HG03064 (cell line): ENCODE data around the gene ERP27.

ENCODE experiments used
- ATAC-seq: cut with Tn5 transposase; IDR thresholded peaks from one replicate; pipeline ENCODE4 v1.9.1; 2021; ENCODE audit warnings: low read depth; ENCODE audit not compliant: unreplicated experiment

The ERP27 gene

GRCh38 chr12:14942196-14942931 lies 4.0 kb upstream of the ERP27 start:
- ATAC-seq = no peak

DNA sequence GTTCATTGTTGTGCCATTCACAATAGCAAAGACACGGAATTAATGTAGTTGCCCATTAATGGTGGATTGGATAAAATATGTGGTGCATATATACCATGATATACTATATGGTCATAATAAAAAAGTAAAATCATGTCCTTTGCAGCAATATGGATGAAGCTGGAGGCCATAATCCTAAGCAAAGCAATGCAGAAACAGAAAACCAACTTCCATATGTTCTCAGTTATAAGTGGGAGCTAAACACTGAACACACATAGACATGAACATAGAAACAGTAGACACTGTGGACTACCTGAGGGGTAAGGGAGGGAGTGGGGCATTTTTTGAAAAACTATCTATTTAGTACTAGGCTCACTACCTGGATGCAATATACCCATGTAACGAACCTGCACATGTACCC lies 3.0 kb upstream of the ERP27 start:
- no peak for ATAC-seq

GRCh38 chr12:14937689-14938088 lies 648 bp downstream of the ERP27 start:
- no peak for ATAC-seq

- ATAC-seq = no peak
Observed at GRCh38 chr12:14937014-14937413, 1.3 kb downstream of the ERP27 start.

- ATAC-seq = no peak
Observed at GRCh38 chr12:14936224-14936861, 2.0 kb downstream of the ERP27 start.

- ATAC-seq = no peak
Observed at GRCh38 chr12:14935031-14935430, 3.3 kb downstream of the ERP27 start.

DNA sequence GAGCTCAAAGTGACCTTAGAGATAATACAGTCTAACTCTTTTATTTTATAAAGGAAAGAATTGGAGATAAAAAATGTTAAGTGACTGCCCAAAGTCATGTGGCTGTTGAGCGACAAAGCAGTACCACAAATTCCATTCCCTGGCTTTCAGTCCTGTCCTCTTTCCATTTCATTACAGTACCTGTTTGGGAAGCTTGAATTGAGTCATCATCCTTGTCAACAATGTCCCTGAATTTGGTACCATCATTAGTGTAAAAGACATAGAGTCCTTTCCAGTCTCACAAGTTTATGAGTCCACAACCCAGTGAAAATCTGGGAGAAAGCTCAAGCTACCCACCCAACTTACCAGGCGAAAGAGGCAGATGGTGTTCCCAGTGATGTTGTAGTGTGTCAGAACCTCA lies 3.8 kb downstream of the ERP27 start:
- no peak for ATAC-seq

GRCh38 chr12:14931791-14932560 lies 6.4 kb downstream of the ERP27 start:
- ATAC-seq = no peak

DNA sequence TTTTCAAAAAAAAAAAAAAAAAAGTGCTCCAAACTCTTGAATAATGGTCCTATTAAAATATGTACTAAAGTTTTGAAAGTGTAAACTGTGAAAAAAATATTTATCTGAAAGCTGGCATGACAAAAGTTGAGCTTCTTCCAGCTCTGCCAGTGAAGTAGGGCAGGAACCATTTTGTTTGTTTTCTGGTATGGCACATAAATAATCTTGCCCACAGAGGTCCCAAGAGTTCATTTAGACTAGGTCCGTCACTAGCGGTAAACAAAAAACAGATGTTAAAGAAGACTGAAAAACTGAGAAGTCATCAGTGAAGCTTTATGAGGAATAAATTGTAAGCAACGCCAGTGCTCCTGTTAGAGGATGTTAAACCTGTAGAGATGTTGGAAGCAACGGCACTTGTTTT lies 7.0 kb downstream of the ERP27 start:
- ATAC-seq = no peak

- no peak for ATAC-seq
Observed at GRCh38 chr12:14930299-14930698, 8.0 kb downstream of the ERP27 start.

- no peak for ATAC-seq
Observed at GRCh38 chr12:14928931-14929330, 9.4 kb downstream of the ERP27 start.

- no peak for ATAC-seq
Observed at GRCh38 chr12:14927267-14927666, 11.1 kb downstream of the ERP27 start.

DNA sequence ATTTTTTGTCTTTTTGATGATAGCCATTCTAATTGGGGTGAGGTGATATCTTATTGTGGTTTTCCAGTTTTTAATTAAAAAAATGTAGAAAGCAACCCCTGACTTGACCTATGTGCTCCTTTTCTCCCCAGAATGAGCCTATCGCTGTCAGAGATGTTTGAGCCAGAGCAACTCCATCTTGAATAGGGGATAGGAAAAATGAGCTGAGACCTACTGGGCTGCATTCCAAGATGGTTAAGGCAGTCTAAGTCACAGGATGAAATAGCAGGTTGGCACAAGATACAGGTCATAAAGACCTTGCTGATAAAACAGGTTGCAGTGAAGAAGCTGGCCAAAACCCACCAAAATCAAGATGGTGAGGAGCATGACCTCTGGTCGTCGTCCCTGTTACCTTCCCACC lies 13.8 kb downstream of the ERP27 start:
- no peak for ATAC-seq

DNA sequence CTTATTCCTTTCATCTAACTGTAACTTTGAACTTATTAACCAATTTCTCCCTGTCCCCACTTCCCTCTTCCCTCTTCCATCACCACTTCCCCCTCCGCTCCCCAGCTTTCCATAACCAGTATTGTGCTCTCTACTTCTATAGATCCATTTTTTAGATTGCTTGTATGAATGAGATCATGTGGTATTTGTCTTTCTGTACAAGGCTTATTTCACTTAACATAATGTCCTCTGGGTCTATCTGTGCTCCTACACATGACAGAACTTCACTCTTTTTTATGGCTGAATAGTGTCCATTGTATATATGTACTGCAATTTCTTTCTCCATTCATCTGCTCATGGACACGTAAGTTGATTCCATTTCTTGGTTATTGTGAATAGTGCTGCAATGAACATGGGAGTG lies 14.4 kb downstream of the ERP27 start:
- ATAC-seq = no peak

DNA sequence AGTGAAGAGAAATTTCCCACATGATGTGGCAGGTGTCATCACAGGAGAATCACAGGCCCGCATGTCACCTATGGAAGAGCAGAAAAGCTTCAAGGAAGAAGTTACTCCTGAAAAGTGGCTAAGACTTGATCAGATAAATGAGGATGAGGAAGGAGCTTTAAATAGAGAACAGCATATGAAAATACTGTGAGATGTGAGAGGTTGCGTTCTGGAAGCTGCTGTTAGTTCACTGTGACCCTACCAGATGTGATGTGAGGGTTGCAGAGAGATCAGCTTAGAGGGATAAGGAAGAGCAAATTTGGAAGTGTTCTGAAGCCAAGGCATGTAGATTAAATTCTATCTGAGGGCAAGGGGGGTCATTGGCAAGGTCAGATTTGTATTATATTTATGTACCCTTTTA lies 17.1 kb downstream of the ERP27 start:
- ATAC-seq = no peak

DNA sequence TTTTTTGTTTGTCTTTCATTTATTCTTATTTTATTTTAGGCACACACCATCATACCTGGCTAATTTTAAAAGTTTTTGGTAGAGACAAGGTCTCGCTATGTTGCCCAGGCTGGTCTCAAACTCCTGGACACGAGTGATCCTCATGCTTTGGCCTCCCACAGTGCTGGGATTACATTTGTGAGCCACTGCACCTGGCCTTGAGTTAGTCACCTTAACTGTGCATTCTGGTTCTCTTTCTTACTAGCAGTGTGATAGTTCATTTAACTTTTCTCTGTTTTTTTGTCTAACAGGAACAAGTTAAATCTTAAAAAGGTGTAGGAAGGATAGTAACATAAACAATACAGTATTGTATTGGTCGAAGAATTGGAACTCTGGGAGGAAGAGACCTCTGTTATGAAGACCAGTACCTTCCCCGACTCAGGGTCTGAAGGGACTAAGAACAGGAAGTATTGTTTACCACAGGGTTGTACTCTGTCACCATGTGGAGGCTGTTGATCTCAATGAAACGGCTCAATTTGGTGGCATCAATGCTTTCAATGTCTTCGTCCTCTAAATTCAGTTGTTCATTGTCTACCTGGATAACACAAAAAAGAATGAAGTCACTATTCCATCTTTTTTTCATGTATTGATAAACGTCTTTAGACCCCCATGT lies 17.7 kb downstream of the ERP27 start:
- ATAC-seq = no peak

GRCh38 chr12:14919455-14919854 lies 18.9 kb downstream of the ERP27 start:
- ATAC-seq = no peak

DNA sequence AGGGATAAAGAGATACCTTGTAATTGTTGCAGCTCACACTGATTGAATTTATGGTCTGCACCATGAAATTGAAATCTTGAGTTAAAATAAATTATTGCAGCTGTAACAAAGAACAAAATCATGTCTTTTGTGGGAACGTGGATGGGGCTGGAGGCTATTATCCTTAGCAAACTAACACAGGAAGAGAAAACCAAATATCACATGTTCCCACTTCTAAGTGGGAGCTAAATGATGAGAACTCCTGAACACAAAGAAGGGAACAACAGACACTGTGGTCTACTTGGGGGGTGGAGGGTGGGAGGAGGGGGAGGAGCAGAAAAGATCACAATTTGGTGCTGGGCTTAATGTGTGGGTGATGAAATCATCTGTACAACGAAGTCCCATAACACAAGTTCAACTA lies 22.6 kb downstream of the ERP27 start:
- ATAC-seq = no peak

GRCh38 chr12:14913381-14913781 lies 25.0 kb downstream of the ERP27 start:
- no peak for ATAC-seq

GRCh38 chr12:14911131-14911530 lies 27.2 kb downstream of the ERP27 start:
- ATAC-seq = no peak
